K562 (cell line): ENCODE results near the gene LRRC15. TPM values are rescaled to one million over a fixed set of nuclear protein-coding genes. Genes with fewer than 3 reads are reported as not detected.

Source experiments
- ATAC-seq: fragments of 200-7000 bp; cut with Tn5 transposase; 3 replicates; pipeline ENCODE4 v1.9.1; 2020; ENCODE audit warnings: moderate library complexity
- BruUV-seq: library from RNA; stranded (reverse); fragments of 400-500 nt; replicated peaks from 2 replicates; lab custom pipeline; 2021; lab: Mats Ljungman, UMichigan
- CTCF ChIA-PET: fragments of 300-600 bp; formaldehyde crosslinking; extraction: SDS; loops from one replicate; lab custom pipeline; 2021; ENCODE audit warnings: low intra/inter-chr PET ratio; lab: Yijun Ruan, JAX
- POLR2A ChIA-PET: fragments of 300-600, 350-650 bp; sonication (Branson Sonifier 250); formaldehyde crosslinking; extraction: SDS; loops from one replicate; lab custom pipeline; 2021; ENCODE audit warnings: antibody characterized with exemption, inconsistent platforms; lab: Yijun Ruan, JAX
- DNase-seq, 4 experiments: peaks; one replicate each; pipeline versions ENCODE4 v3.0.0 to v3.0.0-alpha.2; 2011 to 2018; ENCODE audit warnings: low spot score in 3 of 4, mixed read lengths in 3 of 4; ENCODE audit errors: extremely low read depth in 1 of 4
- FAIRE-seq: peaks from 2 replicates; lab custom pipeline; 2011; peaks lifted over from hg19 to GRCh38; lab: Jason Lieb, UNC
- H2AFZ ChIP-seq: 2 replicates; pipeline ENCODE4 v1.6.0; 2011; ENCODE audit warnings: low read depth, low read length, control low read depth, inconsistent platforms
- H3K27ac ChIP-seq: fragments of 200-600 bp; 3 replicates; pipeline ENCODE4 v1.8.0; 2011; ENCODE audit warnings: low read depth, mild to moderate bottlenecking, control low read depth, inconsistent platforms, low read length, moderate library complexity, mixed read lengths; ENCODE audit errors: extremely low read depth
- H3K27me3 ChIP-seq, 2 experiments: fragments of 300-600 bp in 1 of 2; 2 replicates in 1 of 2; 3 replicates in 1 of 2; pipeline versions ENCODE4 v1.6.0 to v1.8.0; 2011; ENCODE audit warnings: inconsistent platforms in 2 of 2, low read length in 2 of 2, mild to moderate bottlenecking in 1 of 2, mixed read lengths in 1 of 2, moderate library complexity in 1 of 2; ENCODE audit not compliant: control insufficient read depth in 2 of 2, insufficient read depth in 2 of 2
- H3K36me3 ChIP-seq: fragments of 300-600 bp; 3 replicates; pipeline ENCODE4 v1.8.0; 2011; ENCODE audit warnings: mild to moderate bottlenecking, low read length, inconsistent platforms; ENCODE audit not compliant: control insufficient read depth, insufficient read depth
- H3K4me1 ChIP-seq, 2 experiments: fragments of 200-600 bp in 1 of 2; replicated peaks in 1 of 2; 2 replicates in 1 of 2; 3 replicates in 1 of 2; pipeline versions ENCODE4 v1.5.1 to v1.8.0; 2011; ENCODE audit warnings: inconsistent platforms in 2 of 2, low read length in 2 of 2, mild to moderate bottlenecking in 1 of 2, mixed read lengths in 1 of 2, moderate library complexity in 1 of 2; ENCODE audit not compliant: control insufficient read depth in 2 of 2, insufficient read depth in 2 of 2
- H3K4me2 ChIP-seq: 2 replicates; pipeline ENCODE4 v1.6.1; 2011; ENCODE audit warnings: low read length, control low read depth, inconsistent platforms, mixed read lengths; ENCODE audit not compliant: insufficient read depth
- H3K4me3 ChIP-seq: fragments of 200-600 bp; sonication (generic), shearing (Covaris generic); 2 replicates; pipeline ENCODE4 v1.5.1; 2016; ENCODE audit warnings: control low read depth, inconsistent platforms
- H3K79me2 ChIP-seq: fragments of 200-600 bp; 3 replicates; pipeline ENCODE4 v1.8.0; 2011; ENCODE audit warnings: low read length, inconsistent platforms; ENCODE audit not compliant: control insufficient read depth, insufficient read depth
- H3K9ac ChIP-seq, 2 experiments: 2 replicates each; pipeline versions ENCODE4 v1.6.0 to v1.6.1; 2011; ENCODE audit warnings: low read depth in 2 of 2, low read length in 2 of 2, control low read depth in 1 of 2, inconsistent platforms in 1 of 2, mild to moderate bottlenecking in 1 of 2, mixed read lengths in 1 of 2; ENCODE audit not compliant: insufficient read depth in 1 of 2
- H3K9me1 ChIP-seq: one replicate; pipeline ENCODE4 v1.6.0; 2011; ENCODE audit warnings: inconsistent platforms, mild to moderate bottlenecking, low read length, moderate library complexity; ENCODE audit not compliant: control insufficient read depth, insufficient read depth
- H3K9me3 ChIP-seq: replicated peaks from 2 replicates; pipeline ENCODE4 v1.5.1; 2011; ENCODE audit warnings: low read depth, low read length, inconsistent platforms; ENCODE audit not compliant: control insufficient read depth, insufficient read depth
- H4K20me1 ChIP-seq: replicated peaks from 2 replicates; pipeline ENCODE4 v1.6.1; 2011; ENCODE audit warnings: low read length, inconsistent platforms, mixed read lengths; ENCODE audit not compliant: control insufficient read depth, insufficient read depth
- CLOCK ChIP-seq: fragments of 250-450 bp; sonication (Bioruptor Pico); IDR thresholded peaks from 2 replicates; pipeline ENCODE4 v1.4.0; 2020; ENCODE audit warnings: mild to moderate bottlenecking, moderate library complexity, borderline replicate concordance
- FOXK2 ChIP-seq, 2 experiments: fragments of 450-650 bp; IDR thresholded peaks in 1 of 2; conservative IDR thresholded peaks in 1 of 2; 2 replicates each; pipeline ENCODE4 v1.6.1; 2016; ENCODE audit warnings: low read depth in 2 of 2, mild to moderate bottlenecking in 1 of 2
- FOXO4 ChIP-seq: fragments of 450-650 bp; formaldehyde crosslinking; IDR thresholded peaks from 2 replicates; pipeline ENCODE4 v1.4.0; 2020; ENCODE audit warnings: mild to moderate bottlenecking, moderate library complexity
- GABPB2 ChIP-seq: fragments of 250-450 bp; sonication (Bioruptor Pico); conservative IDR thresholded peaks from 2 replicates; pipeline ENCODE4 v1.5.1; 2021; ENCODE audit warnings: mild to moderate bottlenecking
- HCFC1 ChIP-seq: IDR thresholded peaks from 2 replicates; pipeline ENCODE4 v1.6.1; 2012; ENCODE audit warnings: low read depth, low read length, improper control_type of control experiment
- HINFP ChIP-seq: fragments of 450-650 bp; conservative IDR thresholded peaks from 2 replicates; pipeline ENCODE4 v1.6.1; 2016; ENCODE audit warnings: missing genetic modification characterization, low read depth, mild to moderate bottlenecking, control low read depth, missing compliant biosample characterization
- IFI16 ChIP-seq: fragments of 250-450 bp; sonication (Bioruptor Pico); IDR thresholded peaks from 2 replicates; pipeline ENCODE4 v2.1.2; 2022; ENCODE audit warnings: mild to moderate bottlenecking, inconsistent platforms
- IRF2 ChIP-seq: sonication (generic); formaldehyde crosslinking; IDR thresholded peaks from 2 replicates; pipeline ENCODE4 v1.8.1; 2022; ENCODE audit warnings: mild to moderate bottlenecking, missing genetic modification reagents
- PHTF2 ChIP-seq: fragments of 250-450 bp; sonication (Bioruptor Pico); IDR thresholded peaks from 2 replicates; pipeline ENCODE4 v1.5.0; 2021; ENCODE audit warnings: mild to moderate bottlenecking
- POLR2A ChIP-seq: fragments of 450-650 bp; conservative IDR thresholded peaks from 2 replicates; pipeline ENCODE4 v1.6.1; 2016
- STAT5A ChIP-seq: IDR thresholded peaks from 2 replicates; pipeline ENCODE4 v1.6.1; 2012; ENCODE audit warnings: low read length, inconsistent platforms, borderline replicate concordance
- ZBTB43 ChIP-seq: sonication (generic); formaldehyde crosslinking; IDR thresholded peaks from 2 replicates; pipeline ENCODE4 v1.8.0; 2023; ENCODE audit warnings: mild to moderate bottlenecking, missing genetic modification reagents
- ZNF583 ChIP-seq: fragments of 250-450 bp; sonication (Bioruptor Pico); IDR thresholded peaks from 2 replicates; pipeline ENCODE4 v1.4.0; 2020
- ZNF655 ChIP-seq: fragments of 250-450 bp; sonication (Bioruptor Pico); IDR thresholded peaks from 2 replicates; pipeline ENCODE4 v1.5.0; 2021
- WGBS: fragments of 100-300 bp; shearing (Covaris generic); methylation state at CpG from one replicate; pipeline ENCODE4 v1.1.6; 2016; ENCODE audit warnings: low coverage, mixed read lengths; ENCODE audit not compliant: insufficient coverage; ENCODE audit errors: missing lambda C conversion rate; 5-methylcytosine and 5-hydroxymethylcytosine counted together
- in situ Hi-C: fragments of 300-500 bp; cut with MboI; formaldehyde crosslinking; loops from 4 replicates; pipeline ENCODE4 v1.15.0; 2018; ENCODE audit warnings: inconsistent platforms, mixed read lengths
- intact Hi-C: fragments of 100-400 bp; cut with micrococcal nuclease; formaldehyde crosslinking; loops from 2 replicates; pipeline ENCODE4 v1.14.2; 2022
- polyA plus RNA-seq, 8 experiments: library from polyadenylated mRNA; depleted of rRNA in 4 of 8; stranded (reverse) in 5 of 8; unstranded in 3 of 8; fragments of >200 nt; fragmentation: Nextera tagmentation in 2 of 8; fragmentation: Illumina TruSeq in 1 of 8; extraction: Ambion mirVana in 2 of 8; extraction: Trizol in 1 of 8; gene quantifications; 2 replicates each; pipeline versions ENCODE4 v1.2.1 to v1.2.3, GENCODE V29; 2011 to 2014; ENCODE audit warnings: inconsistent platforms in 1 of 8, missing spikeins in 1 of 8
- total RNA-seq, 7 experiments: library from RNA; depleted of rRNA in 6 of 7; stranded (reverse); fragments of >200 nt in 6 of 7; fragmentation: Illumina TruSeq in 2 of 7; extraction: Trizol in 2 of 7; gene quantifications; 2 replicates each; pipeline versions ENCODE4 v1.2.1 to v1.2.3, GENCODE V29; 2011 to 2021; ENCODE audit warnings: low replicate concordance in 1 of 7

Gene LRRC15
- total and polyA plus RNA-seq, 9 of the 15 experiments (the other 6 are each of a cell fraction or from before 2014, with no cell fraction given) = not detected

- intact Hi-C loops = loop anchor here (10.0 kb wide), 1 partner anchor 734 kb away; the partner anchor contains the start of gene OPA1
- FAIRE-seq = no peak
- 23% methylated on average over 14 of the region's 14 CpGs for WGBS
- no peaks in the 10 kb centered on the region for H4K20me1 ChIP-seq
- no peak overlapping the region for H3K27ac ChIP-seq
- H2AFZ ChIP-seq = no peak overlapping the region
- H3K9me1 ChIP-seq = no peaks in the 10 kb centered on the region
- no TSS peak for BruUV-seq
- no peak for ATAC-seq
- no peak overlapping the region for H3K4me2 ChIP-seq
- ChIA-PET POLR2A (interaction anchor here (0.6 to 1.3 kb wide), 5 partner anchors 13 to 669 kb away, joined by 3 to 4 read pairs (median 3); no protein-coding TSS in a partner anchor), CTCF (no interaction called here)
- no peaks in the 10 kb centered on the region for H3K79me2 ChIP-seq
- peaks cover 0 to 55% of the 10 kb centered on the region in 2 experiments; a peak in 3 of 5 replicates for H3K27me3 ChIP-seq
- H3K9me3 ChIP-seq = no peaks in the 10 kb centered on the region; the same call in 1 of the 2 replicates
- in situ Hi-C loops = loop anchor here (10.0 to 25.0 kb wide), 2 partner anchors 674 to 1867 kb away; no protein-coding TSS in a partner anchor
- no peak overlapping the region for H3K4me3 ChIP-seq
- H3K4me1 ChIP-seq = peaks cover 6 to 47% of the 10 kb centered on the region in 2 experiments; a peak in 4 of 5 replicates
- no peaks in the 10 kb centered on the region for H3K36me3 ChIP-seq
- H3K9ac ChIP-seq = no peak overlapping the region
- no peak for DNase-seq
- TF ChIP-seq CLOCK (CRISPR knock-in tag) (no peak), ZNF583 (no peak), PHTF2 (no peak), IRF2 (CRISPR knock-in tag) (no peak), POLR2A (no peak), HINFP (tag) (no peak), IFI16 (CRISPR knock-in tag) (no peak), ZNF655 (CRISPR knock-in tag) (no peak), FOXK2 (conservative IDR thresholded peaks at IDR 0.05 in 1 of 2, IDR thresholded peaks at IDR 0.05 in 1 of 2; ENCODE audit: low read depth in 2 of 2) (no peak), FOXO4 (CRISPR knock-in tag) (no peak), HCFC1 (no peak), ZBTB43 (CRISPR knock-in tag) (no peak), GABPB2 (CRISPR knock-in tag) (no peak), STAT5A (no peak)
These were observed 40.5 kb downstream of the LRRC15 start for GRCh38 chr3:194328942-194329582.
